HS-27A (cell line): ENCODE results near the gene STK11.

Experiments
- DNase-seq: peaks from one replicate; pipeline ENCODE4 v3.0.0-alpha.2; 2012; ENCODE audit warnings: low read depth, missing footprints

Gene STK11

GRCh38 chr19:1251330-1252220 is 46.0 kb downstream of the STK11 start:
- no peak for DNase-seq

DNA sequence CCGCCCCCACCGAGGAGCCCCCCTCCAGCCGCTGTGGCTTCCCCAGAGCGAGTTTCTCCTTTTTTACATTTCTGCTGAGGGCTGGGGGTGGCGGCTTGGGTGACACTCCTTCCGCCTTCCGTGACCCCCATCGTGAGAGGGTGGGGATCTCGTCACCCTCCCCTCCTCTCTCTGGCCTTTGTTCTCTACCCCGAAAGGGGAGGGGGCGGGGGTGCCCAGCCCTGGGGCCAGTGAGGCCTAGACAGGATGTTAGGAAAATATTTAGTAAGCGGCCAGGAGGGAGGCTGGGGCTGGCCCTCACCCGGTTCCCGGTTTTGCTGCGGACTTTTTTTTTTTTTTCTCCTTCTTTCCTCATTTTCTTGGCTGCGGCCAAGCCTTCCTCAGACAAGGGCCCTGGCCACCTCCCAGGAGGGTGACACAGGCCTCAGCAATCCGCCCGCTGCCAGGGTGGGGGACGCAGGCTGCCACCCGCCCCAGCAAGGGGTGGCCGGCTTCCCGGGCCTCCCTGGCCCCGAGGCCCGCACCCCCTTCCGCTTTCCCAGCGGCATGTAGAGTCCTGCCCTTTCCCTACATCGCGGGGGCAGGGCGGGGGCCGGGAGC is 46.7 kb downstream of the STK11 start:
- DNase-seq = peak; percentile 84

DNA sequence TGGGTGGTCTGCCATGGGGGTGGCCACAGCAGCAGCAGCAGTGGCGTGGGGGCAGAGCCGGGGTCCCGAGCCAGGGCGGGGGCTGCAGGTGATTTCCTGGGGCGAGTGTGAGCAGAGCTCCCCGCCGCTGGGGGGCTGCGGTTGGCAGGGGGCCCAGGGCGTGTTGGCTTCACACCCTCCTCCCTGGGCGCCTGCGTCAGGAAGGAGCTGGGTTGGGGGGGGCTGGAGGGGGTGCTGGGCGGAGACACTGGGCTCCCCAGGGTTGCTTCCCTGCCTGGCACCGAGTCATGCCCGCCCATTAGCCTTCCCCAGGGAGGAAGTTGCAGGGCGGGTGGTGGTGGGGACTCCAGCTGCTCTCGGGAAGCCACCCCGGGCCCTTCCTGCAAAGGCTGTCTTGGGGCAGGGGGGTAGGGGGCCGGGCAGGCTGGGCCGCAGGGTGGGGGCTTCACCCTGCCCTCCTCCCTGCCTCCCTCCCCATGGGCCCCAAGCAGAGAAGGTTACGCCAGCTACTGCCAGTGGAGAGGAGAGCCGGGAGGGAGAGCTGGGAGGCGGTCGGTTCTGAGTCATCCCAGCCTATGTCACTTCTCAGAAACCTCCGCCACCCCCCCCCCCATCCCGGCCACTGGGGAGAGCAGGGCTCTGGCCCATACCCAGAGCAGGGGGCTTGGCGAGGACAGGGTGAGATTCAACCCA is 47.4 kb downstream of the STK11 start:
- DNase-seq = peak; percentile 76

DNA sequence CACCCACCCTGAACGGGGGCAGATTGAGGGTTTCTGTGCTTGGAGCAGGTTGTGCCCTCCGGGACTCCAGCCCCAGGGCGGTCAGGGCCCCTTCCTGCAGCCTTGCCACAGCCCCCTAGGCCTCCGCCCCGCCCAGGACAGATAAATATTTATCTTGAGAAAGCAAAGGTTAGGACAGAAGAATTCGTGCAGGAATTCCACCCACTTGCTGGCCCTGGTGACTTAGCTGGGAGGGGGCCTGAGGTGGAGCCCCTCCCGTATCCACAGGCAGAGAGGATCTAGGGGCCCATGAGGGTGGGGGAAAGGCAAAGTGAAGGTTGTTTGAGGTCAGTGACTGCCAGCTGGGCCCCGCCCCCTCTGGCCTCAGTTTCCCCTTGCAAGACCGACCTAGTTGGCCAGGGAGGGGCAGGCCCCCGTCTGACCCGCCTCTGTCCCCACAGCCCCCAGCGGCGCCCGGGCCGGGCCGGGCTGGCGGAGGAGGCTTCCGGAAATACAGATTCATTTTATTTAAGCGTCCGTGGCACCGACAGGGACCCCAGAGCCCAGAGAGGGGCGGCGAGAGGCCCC is 48.0 kb downstream of the STK11 start:
- DNase-seq = no peak

DNA sequence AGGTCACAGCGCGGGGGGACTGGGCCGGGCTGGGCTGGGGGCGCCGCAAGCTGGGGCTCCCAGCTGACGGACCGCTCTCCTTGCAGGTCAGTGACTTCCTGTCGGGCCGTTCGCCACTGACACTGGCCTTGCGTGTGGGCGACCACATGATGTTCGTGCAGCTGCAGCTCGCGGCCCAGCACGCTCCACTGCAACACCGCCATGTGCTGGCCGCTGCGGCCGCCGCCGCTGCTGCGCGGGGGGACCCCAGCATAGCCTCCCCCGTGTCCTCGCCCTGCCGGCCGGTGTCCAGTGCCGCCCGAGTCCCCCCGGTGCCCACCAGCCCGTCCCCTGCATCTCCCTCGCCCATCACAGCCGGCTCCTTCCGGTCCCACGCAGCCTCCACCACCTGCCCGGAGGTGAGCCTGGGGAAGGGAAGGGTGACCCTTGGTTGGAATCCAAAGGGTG is 48.5 kb downstream of the STK11 start:
- no peak for DNase-seq

DNA sequence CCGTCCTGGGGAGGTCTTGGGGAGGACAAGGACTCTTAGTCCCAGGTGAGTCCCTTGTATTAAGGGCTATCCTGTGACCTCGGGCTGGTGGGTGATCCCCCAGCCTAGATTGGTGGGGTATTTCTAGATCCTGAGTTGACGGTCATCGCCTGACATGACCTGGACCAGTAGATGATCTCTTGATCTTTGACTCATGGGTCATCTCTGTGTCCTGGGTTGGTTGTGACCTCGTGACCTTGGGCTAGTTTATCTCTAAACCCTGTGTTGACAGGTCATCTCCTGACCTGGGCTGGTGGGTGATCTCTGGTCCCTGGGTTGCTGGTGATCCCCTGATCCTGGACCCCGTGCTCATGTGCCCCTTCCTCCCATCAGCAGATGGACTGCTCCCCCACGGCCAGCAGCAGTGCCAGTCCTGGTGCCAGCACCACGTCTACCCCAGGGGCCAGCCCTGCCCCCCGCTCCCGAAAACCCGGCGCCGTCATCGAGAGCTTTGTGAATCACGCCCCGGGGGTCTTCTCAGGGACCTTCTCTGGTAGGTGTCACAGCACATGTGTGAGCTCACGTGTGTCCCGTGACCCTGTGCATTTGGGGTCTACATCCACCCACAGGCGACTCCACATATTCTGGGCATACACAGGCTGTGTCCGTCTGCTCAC is 49.1 kb downstream of the STK11 start:
- DNase-seq = no peak

GRCh38 chr19:1255186-1256161 is 49.9 kb downstream of the STK11 start:
- DNase-seq = no peak

DNA sequence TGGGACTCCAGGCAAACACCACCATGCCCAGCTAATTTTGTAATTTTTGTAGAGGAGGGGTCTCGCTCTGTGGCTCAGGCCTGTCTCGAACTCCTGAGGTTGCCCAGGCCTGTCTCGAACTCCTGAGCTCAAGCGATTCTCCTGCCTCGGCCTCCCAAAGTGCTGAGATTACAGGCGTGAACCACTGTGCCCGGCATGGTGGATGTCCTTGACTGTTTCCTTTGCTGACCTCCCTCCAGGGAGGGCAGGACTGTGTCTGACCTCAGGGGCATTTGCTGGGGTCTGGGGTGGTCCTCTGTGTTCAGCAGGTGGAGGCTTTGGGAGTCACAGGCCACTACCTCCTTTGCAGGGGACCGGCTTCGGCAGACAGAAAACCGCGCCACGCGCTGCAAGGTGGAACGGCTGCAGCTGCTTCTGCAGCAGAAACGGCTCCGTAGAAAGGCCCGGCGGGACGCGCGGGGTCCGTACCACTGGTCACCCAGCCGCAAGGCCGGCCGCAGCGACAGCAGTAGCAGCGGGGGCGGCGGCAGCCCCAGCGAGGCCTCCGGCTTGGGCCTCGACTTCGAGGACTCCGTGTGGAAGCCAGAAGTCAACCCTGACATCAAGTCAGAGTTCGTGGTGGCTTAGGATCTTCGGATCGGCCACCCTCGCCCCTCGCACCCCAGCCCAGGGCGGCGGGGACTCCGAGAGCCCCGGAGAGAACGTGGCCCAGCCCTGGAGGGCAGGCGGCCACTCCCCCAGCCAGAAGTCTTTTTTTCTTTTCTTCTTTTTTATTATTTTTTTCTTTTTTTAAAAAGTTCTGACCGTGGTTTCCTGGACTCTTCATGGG is 51.3 kb downstream of the STK11 start:
- no peak for DNase-seq

DNA sequence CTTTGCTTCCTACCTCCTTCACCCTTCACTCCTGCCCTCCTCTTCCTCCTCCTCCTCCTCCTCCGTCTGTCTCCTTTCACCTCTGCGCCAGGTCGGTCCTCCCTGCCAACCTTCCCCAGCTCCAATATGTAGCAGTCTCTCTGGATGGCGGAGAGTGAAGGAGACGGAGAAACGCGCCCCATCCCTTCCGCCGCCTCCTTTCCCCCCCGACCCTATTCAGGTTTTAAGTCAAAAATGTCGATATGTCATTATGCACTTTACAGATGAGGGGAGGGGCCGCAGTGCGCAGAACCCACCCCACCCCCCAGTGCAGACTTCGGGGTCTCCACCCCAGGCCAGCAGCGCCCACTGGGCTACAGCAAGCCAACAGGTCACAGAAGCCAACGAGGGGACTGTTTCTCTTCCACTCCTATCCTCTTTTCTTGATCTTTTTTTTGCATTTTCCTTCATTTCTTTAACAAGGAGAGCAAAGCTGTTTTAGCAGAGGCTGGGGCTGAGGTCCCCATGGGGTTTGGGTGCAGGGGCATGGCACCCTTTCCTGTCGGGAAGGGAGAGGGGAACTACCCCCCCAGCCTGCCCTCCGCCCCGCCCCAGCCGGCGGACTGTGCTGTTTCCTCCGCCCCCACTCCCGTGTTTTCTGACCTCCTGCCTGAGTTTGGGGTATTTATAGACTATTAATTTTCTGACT is 52.0 kb downstream of the STK11 start:
- DNase-seq = no peak

DNA sequence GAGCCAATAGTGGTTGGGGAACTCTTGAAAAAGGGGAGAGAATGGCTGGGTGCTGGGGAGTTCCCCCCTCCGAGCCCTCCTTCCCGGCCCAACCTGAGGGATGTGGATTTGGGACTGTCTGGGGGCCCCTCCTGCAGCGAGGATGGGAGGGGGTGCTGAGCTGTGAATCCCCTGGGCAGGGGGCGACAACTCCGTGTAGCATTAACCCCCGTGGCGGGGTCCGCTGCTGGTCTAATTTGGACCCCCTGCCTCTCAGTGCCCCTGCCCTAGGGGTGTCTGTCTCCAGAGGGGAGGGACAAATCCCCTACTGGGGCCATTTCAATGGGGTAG is 52.5 kb downstream of the STK11 start:
- DNase-seq = no peak

- DNase-seq = no peak
Observed at GRCh38 chr19:1258707-1259205, 53.2 kb downstream of the STK11 start.

DNA sequence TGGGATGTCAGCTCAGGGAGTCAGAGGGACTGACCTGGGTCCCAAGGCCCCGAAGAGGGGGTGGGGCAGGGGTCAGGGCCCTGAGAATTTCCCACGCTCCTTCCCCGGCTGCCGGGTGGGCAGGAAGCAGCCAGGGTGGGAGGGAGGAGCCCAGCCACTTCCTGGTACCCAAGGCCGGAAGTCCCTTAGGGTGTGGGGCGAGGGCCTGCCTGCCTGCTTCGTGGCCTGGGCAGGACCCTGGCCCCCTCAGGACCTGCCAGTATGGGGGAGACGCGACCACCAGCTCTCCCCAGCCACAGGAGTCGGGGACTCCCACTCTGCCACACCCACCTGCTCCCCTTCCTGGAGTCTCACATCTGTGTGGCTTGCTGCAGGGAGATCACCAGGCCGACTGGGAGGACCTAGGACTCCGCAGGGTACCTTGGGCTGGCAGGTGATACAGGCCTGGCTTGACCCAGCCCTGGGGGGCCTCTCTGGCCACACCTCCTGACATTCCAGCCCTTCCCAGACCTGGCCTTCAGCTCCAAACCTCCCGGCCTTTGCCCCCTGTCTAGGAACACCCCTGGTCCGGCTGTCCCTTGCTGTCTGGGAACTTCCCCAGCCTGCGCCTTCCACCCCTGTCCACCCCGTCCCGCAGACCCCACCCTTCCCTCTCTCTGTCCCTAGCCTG is 53.8 kb downstream of the STK11 start:
- no peak for DNase-seq

DNA sequence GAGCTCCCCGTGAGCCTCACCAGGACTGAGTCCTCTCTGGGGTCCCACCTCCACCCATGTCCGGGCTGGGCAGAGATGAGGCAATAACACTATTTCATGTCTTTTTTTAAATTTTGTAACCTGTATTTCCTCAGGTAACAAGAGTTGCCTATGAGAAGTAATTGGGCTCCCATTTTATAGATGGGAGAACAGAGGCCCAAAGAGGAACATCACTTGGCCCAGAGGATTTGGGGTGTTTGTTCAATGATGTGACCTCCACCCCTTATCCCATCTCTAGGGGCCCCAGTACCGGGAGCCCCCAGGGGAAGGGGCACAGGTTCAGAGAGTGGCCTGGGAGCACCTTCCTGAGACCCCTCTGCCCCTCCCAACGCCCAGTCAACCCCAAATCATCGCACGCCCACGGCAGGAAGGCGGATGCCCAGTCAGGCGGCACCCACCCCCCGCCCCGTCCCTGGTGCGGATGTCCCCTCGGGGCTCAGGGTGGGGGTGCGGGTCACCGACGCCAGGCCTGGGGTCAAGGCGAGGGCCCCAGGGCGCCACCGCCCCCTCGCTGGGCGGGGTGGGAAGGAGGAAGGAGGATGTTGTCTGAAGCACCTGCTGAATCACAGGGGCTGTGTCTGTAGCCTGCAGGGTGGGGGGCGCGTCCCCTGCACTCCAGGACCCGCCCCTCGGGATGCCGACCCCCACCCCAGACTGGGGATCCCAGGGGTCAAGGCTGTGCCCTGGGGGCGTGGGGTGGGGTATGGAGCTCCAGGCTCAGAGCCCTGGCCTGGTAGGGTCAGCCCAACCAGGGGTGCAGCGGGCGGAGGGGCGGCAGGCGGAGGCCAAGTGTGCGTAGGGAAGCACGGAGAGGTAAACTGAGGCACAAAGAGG is 54.5 kb downstream of the STK11 start:
- DNase-seq = no peak

GRCh38 chr19:1260749-1261537 is 55.4 kb downstream of the STK11 start:
- DNase-seq = no peak

GRCh38 chr19:1261538-1261797 is 55.9 kb downstream of the STK11 start:
- no peak for DNase-seq

- DNase-seq = no peak
Observed at GRCh38 chr19:1261798-1262622, 56.4 kb downstream of the STK11 start.
